Left ventricle myocardium inferior (tissue), 1 donor: ENCODE data around the gene IDI2. TPM values are rescaled to one million over a fixed set of nuclear protein-coding genes. Genes with fewer than 3 reads are reported as not detected.

Source experiments
- DNase-seq: peaks from one replicate; pipeline ENCODE4 v3.0.0-alpha.2; 2020
- H3K27ac ChIP-seq: fragments of 200-600 bp; replicated peaks from 2 replicates; pipeline ENCODE4 v1.8.0; 2021
- H3K27me3 ChIP-seq: fragments of 200-600 bp; 2 replicates; pipeline ENCODE4 v1.8.0; 2021; ENCODE audit warnings: low read depth
- H3K36me3 ChIP-seq: fragments of 200-600 bp; 2 replicates; pipeline ENCODE4 v1.8.0; 2021
- H3K4me1 ChIP-seq: fragments of 200-600 bp; 2 replicates; pipeline ENCODE4 v1.8.0; 2021
- H3K4me3 ChIP-seq: fragments of 200-600 bp; 2 replicates; pipeline ENCODE4 v1.8.0; 2021; ENCODE audit warnings: mild to moderate bottlenecking, moderate library complexity
- H3K9me3 ChIP-seq: fragments of 200-600 bp; replicated peaks from 2 replicates; pipeline ENCODE4 v1.8.0; 2021
- intact Hi-C: fragments of 100-400 bp; cut with micrococcal nuclease; formaldehyde crosslinking; loops from one replicate; pipeline ENCODE4 v1.11.0; 2022
- total RNA-seq: library from RNA; stranded (reverse); fragmentation: NEBNext Ultra II Directional; extraction: Animal tissue kit (Norgen Biotek cat#: 25700); gene quantifications from one replicate; pipeline ENCODE4 v1.2.1, GENCODE V29; 2021
- TF ChIP-seq, protein P1 (sequence below): fragments of 200-600 bp; IDR thresholded peaks from 2 replicates; pipeline ENCODE4 v1.8.0; 2021; ENCODE audit warnings: antibody characterized with exemption, mild to moderate bottlenecking, borderline replicate concordance
- donor health status: DM: no; HTN: yes; CAD: no; lungs with severe emphysema.

Gene IDI2
- total RNA-seq, 1 donor from 2014 or later: 0.33 TPM

- Histone ChIP-seq H3K4me1 (peaks cover 53% of the 10 kb centered on the region), H3K9me3 (peaks cover 8% of the 10 kb centered on the region), H3K27me3 (no peaks in the 10 kb centered on the region), H3K36me3 (peaks cover 4% of the 10 kb centered on the region), H3K27ac (no peak overlapping the region), H3K4me3 (no peak overlapping the region)
- no peak for DNase-seq
- intact Hi-C loops: no loop called here
- TF ChIP-seq, protein P1, sequence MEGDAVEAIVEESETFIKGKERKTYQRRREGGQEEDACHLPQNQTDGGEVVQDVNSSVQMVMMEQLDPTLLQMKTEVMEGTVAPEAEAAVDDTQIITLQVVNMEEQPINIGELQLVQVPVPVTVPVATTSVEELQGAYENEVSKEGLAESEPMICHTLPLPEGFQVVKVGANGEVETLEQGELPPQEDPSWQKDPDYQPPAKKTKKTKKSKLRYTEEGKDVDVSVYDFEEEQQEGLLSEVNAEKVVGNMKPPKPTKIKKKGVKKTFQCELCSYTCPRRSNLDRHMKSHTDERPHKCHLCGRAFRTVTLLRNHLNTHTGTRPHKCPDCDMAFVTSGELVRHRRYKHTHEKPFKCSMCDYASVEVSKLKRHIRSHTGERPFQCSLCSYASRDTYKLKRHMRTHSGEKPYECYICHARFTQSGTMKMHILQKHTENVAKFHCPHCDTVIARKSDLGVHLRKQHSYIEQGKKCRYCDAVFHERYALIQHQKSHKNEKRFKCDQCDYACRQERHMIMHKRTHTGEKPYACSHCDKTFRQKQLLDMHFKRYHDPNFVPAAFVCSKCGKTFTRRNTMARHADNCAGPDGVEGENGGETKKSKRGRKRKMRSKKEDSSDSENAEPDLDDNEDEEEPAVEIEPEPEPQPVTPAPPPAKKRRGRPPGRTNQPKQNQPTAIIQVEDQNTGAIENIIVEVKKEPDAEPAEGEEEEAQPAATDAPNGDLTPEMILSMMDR: no peak
Observed at GRCh38 chr10:985361-985760, 40.3 kb downstream of the IDI2 start.

GRCh38 chr10:983971-984655 lies 41.5 kb downstream of the IDI2 start:
- Histone ChIP-seq H3K9me3 (peaks cover 20% of the 10 kb centered on the region), H3K27ac (no peak overlapping the region), H3K4me3 (no peak overlapping the region), H3K27me3 (no peaks in the 10 kb centered on the region), H3K36me3 (peaks cover 14% of the 10 kb centered on the region), H3K4me1 (peaks cover 41% of the 10 kb centered on the region)
- intact Hi-C loops: no loop called here
- TF ChIP-seq, protein P1: no peak
- no peak for DNase-seq

GRCh38 chr10:983401-983800 lies 42.3 kb downstream of the IDI2 start:
- TF ChIP-seq, protein P1: no peak
- H3K4me1 ChIP-seq: peaks cover 34% of the 10 kb centered on the region
- DNase-seq: no peak
- no peak overlapping the region for H3K27ac ChIP-seq
- H3K27me3 ChIP-seq: no peaks in the 10 kb centered on the region
- H3K9me3 ChIP-seq: peaks cover 28% of the 10 kb centered on the region
- intact Hi-C loops: no loop called here
- H3K4me3 ChIP-seq: no peak overlapping the region
- H3K36me3 ChIP-seq: peaks cover 14% of the 10 kb centered on the region

DNA sequence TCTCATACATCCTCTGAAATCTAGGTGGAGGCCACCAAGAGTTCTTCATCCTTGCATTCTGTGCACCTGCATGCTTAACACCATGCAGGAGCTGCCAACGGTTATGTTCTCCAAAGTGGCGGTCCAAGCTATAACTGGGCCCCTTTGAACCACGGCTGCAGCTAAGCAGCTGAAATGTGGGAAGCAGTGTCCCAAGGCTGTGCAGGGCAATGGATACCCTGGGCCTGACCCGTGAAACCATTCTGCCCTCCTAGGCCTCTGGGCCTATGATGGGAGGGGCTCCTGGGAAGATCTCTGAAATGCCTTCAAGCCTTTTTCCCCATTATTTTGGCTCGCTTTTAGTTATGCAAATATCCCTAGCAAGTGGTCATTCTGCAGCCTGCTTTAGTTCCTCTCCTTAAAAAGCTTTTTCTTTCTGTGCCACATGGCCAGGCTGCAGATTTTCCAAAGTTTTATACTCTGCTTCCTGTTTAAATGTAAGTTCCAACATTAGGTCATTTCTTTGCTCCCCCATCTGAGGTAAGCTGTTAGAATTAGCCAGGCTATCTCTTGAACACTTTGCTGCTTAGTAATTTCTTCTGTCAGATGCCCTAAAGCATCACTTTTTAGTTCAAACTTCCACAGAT lies 45.1 kb downstream of the IDI2 start:
- intact Hi-C loops: no loop called here
- Histone ChIP-seq H3K4me3 (no peak overlapping the region), H3K36me3 (peaks cover 18% of the 10 kb centered on the region), H3K9me3 (peaks cover 43% of the 10 kb centered on the region), H3K27me3 (no peaks in the 10 kb centered on the region), H3K4me1 (peaks cover 8% of the 10 kb centered on the region), H3K27ac (no peak overlapping the region)
- DNase-seq: no peak
- TF ChIP-seq, protein P1: no peak

DNA sequence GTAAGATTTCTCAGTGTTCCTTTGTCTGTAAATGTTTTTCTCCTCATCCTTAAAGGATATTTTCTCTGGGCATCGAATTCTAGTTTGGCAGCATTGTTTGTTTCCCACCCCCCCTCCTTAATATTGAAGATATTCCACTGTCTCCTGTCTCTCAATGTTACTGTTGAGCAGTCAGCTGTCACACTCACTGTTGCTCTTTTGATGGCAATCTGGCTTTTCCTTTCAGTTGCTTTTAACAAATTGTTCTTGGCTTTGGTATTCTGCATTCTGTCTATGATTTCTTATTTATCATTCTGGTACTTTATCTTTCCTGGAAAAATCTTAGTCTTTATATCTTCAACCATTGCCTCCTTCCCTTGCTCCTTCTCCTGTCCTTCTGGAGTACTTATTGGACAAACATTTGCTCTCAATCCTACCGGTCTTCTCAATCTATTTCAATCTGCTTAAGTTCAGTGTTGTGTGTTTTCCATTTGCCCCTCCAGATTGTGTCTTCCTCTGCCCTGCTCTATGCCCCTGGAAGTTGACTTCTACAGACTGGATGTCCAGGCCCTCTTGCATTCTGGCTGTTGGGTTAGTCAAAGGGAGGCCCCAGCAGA lies 46.7 kb downstream of the IDI2 start:
- Histone ChIP-seq H3K4me3 (no peak overlapping the region), H3K9me3 (peaks cover 43% of the 10 kb centered on the region), H3K27ac (no peak overlapping the region), H3K27me3 (no peaks in the 10 kb centered on the region), H3K4me1 (no peaks in the 10 kb centered on the region), H3K36me3 (peaks cover 18% of the 10 kb centered on the region)
- intact Hi-C loops: no loop called here
- no peak for DNase-seq
- TF ChIP-seq, protein P1: no peak
